Right lobe of liver (tissue), 6 donors: Measurements from ENCODE around the gene C4orf50. TPM values are rescaled to one million over a fixed set of nuclear protein-coding genes. Genes with fewer than 3 reads are reported as not detected.

Source experiments
- ATAC-seq, 4 donors: fragments of 200-7000 bp; cut with Tn5 transposase; one replicate each; pipeline ENCODE4 v1.9.1; 2020; ENCODE audit warnings: mild to moderate bottlenecking in 4 of 4, moderate library complexity in 4 of 4
- DNase-seq, 3 donors: peaks; one replicate each; pipeline ENCODE4 v3.0.0-alpha.2; 2020
- H3K27ac ChIP-seq, 3 donors: fragments of 200-600 bp; one replicate each; pipeline ENCODE4 v1.8.0; 2022
- H3K27me3 ChIP-seq, 2 donors: fragments of 200-600 bp; one replicate each; pipeline ENCODE4 v1.8.0; 2022
- H3K36me3 ChIP-seq, 4 donors: fragments of 200-600 bp; sonication (generic) in 1 of 4; one replicate each; pipeline versions ENCODE4 v1.5.1 to v1.8.0; 2017 to 2022; ENCODE audit warnings: control low read depth in 1 of 4
- H3K4me1 ChIP-seq, 4 donors: fragments of 200-600 bp; sonication (generic) in 1 of 4; one replicate each; pipeline versions ENCODE4 v1.5.1 to v1.8.0; 2017 to 2022; ENCODE audit warnings: control low read depth in 1 of 4
- H3K4me3 ChIP-seq, 3 donors: fragments of 200-600 bp; one replicate each; pipeline ENCODE4 v1.8.0; 2022
- H3K9me3 ChIP-seq, 4 donors: fragments of 200-600 bp; sonication (generic) in 1 of 4; one replicate each; pipeline versions ENCODE4 v1.5.1 to v1.8.0; 2017 to 2022; ENCODE audit warnings: control low read depth in 1 of 4
- POLR2A ChIP-seq: fragments of 450-650 bp; IDR thresholded peaks from one replicate; pipeline ENCODE4 v1.6.1; 2017; ENCODE audit warnings: antibody characterized with exemption, mild to moderate bottlenecking
- WGBS: methylation state at CpG from one replicate; pipeline ENCODE4 v1.1.6; 2018; ENCODE audit warnings: low coverage, low lambda C conversion rate; ENCODE audit not compliant: insufficient coverage; ENCODE audit errors: missing lambda C conversion rate; 5-methylcytosine and 5-hydroxymethylcytosine counted together
- intact Hi-C, 2 donors: fragments of 100-400 bp; cut with DNase I; formaldehyde crosslinking; loops; one replicate each; pipeline versions ENCODE4 v1.11.2 to v1.14.1; 2022
- total RNA-seq, 6 experiments: library from RNA; depleted of rRNA in 2 of 6; stranded (reverse); fragments of >200 nt in 2 of 6; fragmentation: NEBNext Ultra II Directional in 3 of 6; extraction: Animal tissue kit (Norgen Biotek cat#: 25700) in 3 of 6; gene quantifications; one replicate each; pipeline versions ENCODE4 v1.1.0 to v1.2.4, GENCODE V29; 2016 to 2023
- TF ChIP-seq, protein P1 (sequence below), 4 donors: fragments of 200-600 bp in 3 of 4; fragments of 450-650 bp in 1 of 4; IDR thresholded peaks; one replicate each; pipeline versions ENCODE4 v1.5.1 to v1.8.0; 2016 to 2022; ENCODE audit warnings: antibody characterized with exemption in 4 of 4, mild to moderate bottlenecking in 2 of 4
- donor health status: DM: no; HTN: yes; CAD: no.
- donor health status: DM: no; HTN: no; CAD: no.
- donor health status: DM: no; HTN: no; CAD: no.
- donor health status: DM: no; HTN: yes; CAD: no.
- donor health status: DM: no; HTN: yes; CAD: no.

The C4orf50 gene
- total RNA-seq, 6 experiments from 2014 or later: under 0.01 to 0.06 TPM; not detected in 4

DNA sequence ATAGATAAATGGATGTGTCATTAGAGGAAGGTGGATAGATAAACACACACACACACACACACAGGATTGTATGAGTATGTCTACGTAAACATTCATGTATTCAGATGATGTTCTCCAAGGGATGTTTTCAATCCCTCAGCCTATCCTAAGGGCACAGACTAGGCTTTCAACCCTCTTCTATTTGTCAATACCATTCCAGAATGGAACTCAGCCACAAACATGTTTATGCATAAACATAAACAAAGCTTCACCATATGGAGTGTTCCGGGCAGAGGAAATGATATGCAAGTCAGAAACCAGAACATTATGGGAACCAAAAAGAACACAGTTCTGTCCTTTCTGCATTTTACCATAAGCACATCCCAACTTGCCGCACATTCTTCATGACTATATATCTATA, 150.4 kb downstream of the C4orf50 start:
- Histone ChIP-seq H3K9me3 (no peaks in the 10 kb centered on the region), H3K27ac (no peak overlapping the region), H3K4me3 (no peak overlapping the region), H3K36me3 (no peaks in the 10 kb centered on the region), H3K4me1 (no peaks in the 10 kb centered on the region), H3K27me3 (no peaks in the 10 kb centered on the region)
- no peak for TF ChIP-seq POLR2A
- TF ChIP-seq, protein P1, sequence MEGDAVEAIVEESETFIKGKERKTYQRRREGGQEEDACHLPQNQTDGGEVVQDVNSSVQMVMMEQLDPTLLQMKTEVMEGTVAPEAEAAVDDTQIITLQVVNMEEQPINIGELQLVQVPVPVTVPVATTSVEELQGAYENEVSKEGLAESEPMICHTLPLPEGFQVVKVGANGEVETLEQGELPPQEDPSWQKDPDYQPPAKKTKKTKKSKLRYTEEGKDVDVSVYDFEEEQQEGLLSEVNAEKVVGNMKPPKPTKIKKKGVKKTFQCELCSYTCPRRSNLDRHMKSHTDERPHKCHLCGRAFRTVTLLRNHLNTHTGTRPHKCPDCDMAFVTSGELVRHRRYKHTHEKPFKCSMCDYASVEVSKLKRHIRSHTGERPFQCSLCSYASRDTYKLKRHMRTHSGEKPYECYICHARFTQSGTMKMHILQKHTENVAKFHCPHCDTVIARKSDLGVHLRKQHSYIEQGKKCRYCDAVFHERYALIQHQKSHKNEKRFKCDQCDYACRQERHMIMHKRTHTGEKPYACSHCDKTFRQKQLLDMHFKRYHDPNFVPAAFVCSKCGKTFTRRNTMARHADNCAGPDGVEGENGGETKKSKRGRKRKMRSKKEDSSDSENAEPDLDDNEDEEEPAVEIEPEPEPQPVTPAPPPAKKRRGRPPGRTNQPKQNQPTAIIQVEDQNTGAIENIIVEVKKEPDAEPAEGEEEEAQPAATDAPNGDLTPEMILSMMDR (IDR thresholded peaks at IDR 0.05): no peak
- 79% methylated on average over 3 of the region's 3 CpGs for WGBS
- DNase-seq (no peak), ATAC-seq (no peak)
- intact Hi-C loops: no loop called here

DNA sequence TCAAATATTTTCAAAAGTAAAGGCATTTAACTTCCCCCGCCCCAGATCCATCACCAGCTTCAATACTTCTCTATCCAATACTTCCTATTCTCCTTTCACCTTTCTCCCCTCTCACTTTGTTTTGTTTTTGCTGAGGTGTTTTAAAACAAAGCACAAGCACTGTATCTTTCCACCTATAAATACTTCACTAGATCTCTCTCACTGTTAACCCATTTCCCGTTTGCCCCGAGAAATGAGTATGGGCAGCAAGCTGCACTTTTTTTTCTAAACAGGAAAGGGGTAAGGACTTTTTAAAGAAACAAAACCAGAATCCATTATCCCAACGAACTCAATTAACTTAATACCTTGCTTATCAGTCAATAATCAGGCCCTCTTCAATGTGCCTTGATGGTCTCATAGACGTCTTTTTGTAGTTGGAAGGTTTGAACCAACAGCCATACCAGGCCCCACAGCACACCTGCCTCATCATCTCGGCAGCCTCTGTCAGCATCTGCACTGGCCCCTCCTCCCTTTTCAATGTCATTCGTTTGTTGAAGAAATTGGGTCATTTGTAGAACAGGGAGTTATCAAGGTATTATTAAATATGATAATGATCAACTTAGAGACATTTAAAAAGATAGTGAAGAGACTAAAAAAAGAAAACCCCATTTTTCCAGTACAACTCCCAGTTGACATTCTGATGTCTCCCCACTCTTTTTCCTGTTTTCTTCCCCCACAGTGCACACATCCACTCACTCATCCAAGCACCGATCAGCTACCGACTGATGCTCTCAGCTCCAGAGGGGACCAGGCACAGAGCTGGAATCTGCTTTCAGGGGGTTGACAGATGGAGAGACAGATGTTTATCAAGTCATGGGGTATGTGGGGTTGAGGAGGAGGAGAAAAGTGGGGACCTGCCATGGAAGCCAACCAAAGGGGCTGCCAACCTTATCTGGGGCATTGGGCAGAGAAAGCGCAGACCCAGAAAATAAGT, 151.1 kb downstream of the C4orf50 start:
- H3K27me3 ChIP-seq: no peaks in the 10 kb centered on the region
- no peaks in the 10 kb centered on the region for H3K9me3 ChIP-seq
- H3K4me3 ChIP-seq: no peak overlapping the region
- H3K4me1 ChIP-seq: no peaks in the 10 kb centered on the region
- DNase-seq: no peak
- no peak overlapping the region for H3K27ac ChIP-seq
- no peak for ATAC-seq
- TF ChIP-seq, protein P1 (IDR thresholded peaks at IDR 0.05): no peak
- TF ChIP-seq POLR2A: no peak
- 60% methylated on average over 10 of the region's 10 CpGs for WGBS
- no peaks in the 10 kb centered on the region for H3K36me3 ChIP-seq
- intact Hi-C loops: no loop called here

DNA sequence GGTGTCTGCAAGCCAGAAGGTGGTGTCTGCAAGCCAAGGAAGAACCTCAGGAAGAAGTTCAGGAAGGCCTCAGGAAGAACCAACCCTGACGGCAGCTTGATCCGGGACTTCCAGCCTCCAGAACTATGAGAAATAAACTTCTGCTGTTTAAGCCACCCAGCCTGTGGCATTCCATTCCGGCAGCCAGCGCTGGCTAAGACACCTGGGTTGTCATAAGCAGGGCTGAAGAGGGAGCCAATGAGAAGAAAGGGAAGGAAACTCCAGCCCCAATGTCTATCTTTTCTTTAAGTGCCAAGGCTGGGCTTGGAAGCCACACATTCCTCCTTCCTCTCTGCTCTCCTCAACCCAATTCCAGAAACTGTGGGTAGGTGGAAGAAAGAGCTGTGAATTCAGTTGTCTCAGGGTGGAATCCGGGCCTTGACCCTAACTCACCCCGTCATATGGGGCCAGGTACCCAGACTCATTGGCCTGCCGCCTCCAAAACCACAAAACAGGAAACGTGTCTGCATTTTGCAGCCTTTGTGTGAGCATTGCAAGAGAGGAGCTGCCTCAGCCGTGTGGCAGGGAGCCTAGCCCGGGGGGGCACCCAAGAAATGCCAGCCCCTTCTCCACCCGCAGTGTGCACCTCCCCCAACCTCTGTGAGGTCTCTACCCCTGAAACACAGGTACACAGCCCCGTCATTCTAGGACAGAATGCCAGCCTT, 152.2 kb downstream of the C4orf50 start:
- WGBS: 49% methylated on average over 5 of the region's 12 CpGs

DNA sequence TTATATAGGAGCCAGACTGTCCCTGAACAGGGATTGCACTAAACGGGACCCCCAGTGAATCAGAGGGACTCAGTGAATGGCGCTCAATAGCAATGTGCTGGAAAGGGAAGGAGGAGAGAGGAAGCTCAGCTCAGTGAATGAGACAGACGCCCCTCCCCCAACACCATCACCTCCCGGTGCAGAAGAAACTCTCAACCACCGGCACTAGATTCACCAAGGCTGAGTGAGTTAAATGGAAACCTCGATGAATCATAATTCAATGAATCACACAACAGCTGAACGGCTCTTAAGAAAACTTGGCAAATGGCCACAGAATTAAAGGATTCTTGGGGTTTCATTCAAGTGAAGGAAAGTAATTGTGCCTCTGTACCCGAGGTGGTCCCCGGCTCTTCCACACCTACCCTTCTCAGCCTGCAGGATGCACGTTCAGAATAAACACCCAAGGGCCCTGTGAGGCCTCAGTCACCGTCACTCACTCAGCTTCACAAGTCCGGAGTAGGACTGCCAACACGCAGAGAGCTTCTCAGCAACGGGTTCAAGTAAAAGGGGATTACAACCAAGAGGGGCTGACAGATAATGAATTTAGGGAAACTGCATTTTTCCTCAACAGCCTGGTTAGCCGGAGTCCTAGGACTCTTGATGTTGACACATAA, 154.6 kb downstream of the C4orf50 start:
- TF ChIP-seq, protein P1 (IDR thresholded peaks at IDR 0.05): no peak
- TF ChIP-seq POLR2A: no peak
- Histone ChIP-seq H3K36me3 (no peaks in the 10 kb centered on the region), H3K4me1 (no peaks in the 10 kb centered on the region), H3K27me3 (no peaks in the 10 kb centered on the region), H3K4me3 (no peak overlapping the region), H3K27ac (no peak overlapping the region), H3K9me3 (no peaks in the 10 kb centered on the region)
- intact Hi-C loops: no loop called here
- 43% methylated on average over 15 of the region's 15 CpGs for WGBS
- ATAC-seq (no peak), DNase-seq (no peak)

More for the DNA sequence above, 152.2 kb downstream of the C4orf50 start:
- Histone ChIP-seq H3K4me3 (no peak overlapping the region), H3K36me3 (no peaks in the 10 kb centered on the region), H3K27me3 (no peaks in the 10 kb centered on the region), H3K4me1 (no peaks in the 10 kb centered on the region), H3K9me3 (no peaks in the 10 kb centered on the region), H3K27ac (no peak overlapping the region)
- intact Hi-C loops: no loop called here
- ATAC-seq (no peak), DNase-seq (no peak)
- TF ChIP-seq POLR2A: no peak
- TF ChIP-seq, protein P1 (IDR thresholded peaks at IDR 0.05): no peak
